ENCODE results near the gene INPPL1.

DNA sequence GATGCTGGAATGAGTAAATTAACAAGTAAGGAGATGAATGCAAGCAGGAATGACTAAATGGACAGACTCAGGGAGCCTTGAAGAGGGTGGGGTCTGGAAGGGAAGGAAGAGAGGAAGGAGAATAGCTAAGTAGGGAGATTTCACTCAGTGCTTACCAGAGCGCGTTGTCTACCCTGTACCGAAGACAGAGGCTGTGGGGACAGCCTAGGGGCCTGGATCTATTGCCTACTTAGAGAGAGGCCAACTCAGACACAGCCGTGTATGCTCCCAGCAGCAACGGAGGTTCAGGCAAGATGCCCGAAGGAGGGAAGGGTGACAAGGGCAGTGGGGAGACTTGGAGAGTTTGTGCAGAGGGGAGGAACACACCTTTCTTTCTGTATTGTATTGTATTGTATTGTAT is 7.9 kb upstream of the INPPL1 start, which contains the start of gene FOLR2:
- TF ChIP-seq EZH2phosphoT487 (IDR thresholded peaks at IDR 0.05; ENCODE audit: borderline replicate concordance, low read depth, low read length): no peak
- TF ChIP-seq, protein P1, sequence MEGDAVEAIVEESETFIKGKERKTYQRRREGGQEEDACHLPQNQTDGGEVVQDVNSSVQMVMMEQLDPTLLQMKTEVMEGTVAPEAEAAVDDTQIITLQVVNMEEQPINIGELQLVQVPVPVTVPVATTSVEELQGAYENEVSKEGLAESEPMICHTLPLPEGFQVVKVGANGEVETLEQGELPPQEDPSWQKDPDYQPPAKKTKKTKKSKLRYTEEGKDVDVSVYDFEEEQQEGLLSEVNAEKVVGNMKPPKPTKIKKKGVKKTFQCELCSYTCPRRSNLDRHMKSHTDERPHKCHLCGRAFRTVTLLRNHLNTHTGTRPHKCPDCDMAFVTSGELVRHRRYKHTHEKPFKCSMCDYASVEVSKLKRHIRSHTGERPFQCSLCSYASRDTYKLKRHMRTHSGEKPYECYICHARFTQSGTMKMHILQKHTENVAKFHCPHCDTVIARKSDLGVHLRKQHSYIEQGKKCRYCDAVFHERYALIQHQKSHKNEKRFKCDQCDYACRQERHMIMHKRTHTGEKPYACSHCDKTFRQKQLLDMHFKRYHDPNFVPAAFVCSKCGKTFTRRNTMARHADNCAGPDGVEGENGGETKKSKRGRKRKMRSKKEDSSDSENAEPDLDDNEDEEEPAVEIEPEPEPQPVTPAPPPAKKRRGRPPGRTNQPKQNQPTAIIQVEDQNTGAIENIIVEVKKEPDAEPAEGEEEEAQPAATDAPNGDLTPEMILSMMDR (conservative IDR thresholded peaks at IDR 0.05; ENCODE audit: low read length): no peak
